ENCODE measurements around the gene HIBADH. TPM values are rescaled to one million over a fixed set of nuclear protein-coding genes. Genes with fewer than 3 reads are reported as not detected.

HIBADH gene
- total RNA-seq, 4 donors from 2014 or later: 18.0 to 74.8 (median 41.2) TPM

DNA sequence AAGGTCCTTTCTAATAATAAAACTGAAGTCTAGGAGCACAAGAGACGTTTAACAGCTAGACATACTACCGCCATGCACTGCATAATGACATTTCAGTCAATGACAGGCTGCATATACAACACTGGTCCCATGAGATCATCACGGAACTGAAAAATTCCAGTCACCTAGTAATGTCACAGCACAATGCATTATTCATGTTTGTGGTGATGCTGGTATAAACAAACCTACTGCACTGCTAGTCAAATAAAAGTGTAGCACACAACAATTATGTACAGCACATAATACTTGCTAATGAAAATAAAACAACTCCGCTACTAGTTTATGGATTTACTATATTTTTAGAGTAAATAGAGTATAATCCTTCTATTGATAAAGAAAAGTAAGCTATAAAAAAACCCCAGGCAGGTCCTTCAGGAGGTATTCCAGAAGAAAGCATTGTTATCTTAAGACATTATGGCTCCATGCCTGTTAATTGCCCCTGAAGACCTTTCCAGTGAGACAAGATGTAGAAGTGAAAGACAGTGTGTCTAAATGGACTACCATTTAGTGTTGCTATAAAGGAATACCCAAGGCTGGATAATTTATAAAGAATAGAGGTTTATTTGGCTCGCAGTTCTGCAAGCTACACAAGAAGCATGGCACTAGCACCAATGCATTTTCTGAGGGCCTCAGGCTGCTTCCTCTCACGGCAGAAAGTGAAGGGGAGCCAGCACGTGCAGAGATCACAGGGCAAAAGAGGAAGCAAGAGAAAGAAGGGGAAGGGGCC is 47.1 kb downstream of the HIBADH start:
- Histone ChIP-seq H3K4me1 (no peaks in the 10 kb centered on the region), H3K9me3 (peaks cover 17 to 19% of the 10 kb centered on the region in 2 donors), H3K27me3 (no peaks in the 10 kb centered on the region), H3K4me3 (no peak overlapping the region), H3K27ac (no peak overlapping the region), H3K36me3 (peaks cover 0 to 15% (median 2%) of the 10 kb centered on the region in 4 donors)
- intact Hi-C loops (cut with DNase I; ENCODE audit: low total_unique reads): no loop called here
- TF ChIP-seq POLR2A (IDR thresholded peaks at IDR 0.05): no peak
- TF ChIP-seq EP300 (IDR thresholded peaks at IDR 0.05; ENCODE audit: low read depth): no peak
- no peak for TF ChIP-seq POLR2AphosphoS5 (IDR thresholded peaks at IDR 0.05)
- TF ChIP-seq, protein P1, sequence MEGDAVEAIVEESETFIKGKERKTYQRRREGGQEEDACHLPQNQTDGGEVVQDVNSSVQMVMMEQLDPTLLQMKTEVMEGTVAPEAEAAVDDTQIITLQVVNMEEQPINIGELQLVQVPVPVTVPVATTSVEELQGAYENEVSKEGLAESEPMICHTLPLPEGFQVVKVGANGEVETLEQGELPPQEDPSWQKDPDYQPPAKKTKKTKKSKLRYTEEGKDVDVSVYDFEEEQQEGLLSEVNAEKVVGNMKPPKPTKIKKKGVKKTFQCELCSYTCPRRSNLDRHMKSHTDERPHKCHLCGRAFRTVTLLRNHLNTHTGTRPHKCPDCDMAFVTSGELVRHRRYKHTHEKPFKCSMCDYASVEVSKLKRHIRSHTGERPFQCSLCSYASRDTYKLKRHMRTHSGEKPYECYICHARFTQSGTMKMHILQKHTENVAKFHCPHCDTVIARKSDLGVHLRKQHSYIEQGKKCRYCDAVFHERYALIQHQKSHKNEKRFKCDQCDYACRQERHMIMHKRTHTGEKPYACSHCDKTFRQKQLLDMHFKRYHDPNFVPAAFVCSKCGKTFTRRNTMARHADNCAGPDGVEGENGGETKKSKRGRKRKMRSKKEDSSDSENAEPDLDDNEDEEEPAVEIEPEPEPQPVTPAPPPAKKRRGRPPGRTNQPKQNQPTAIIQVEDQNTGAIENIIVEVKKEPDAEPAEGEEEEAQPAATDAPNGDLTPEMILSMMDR (IDR thresholded peaks at IDR 0.05): no peak
- in situ Hi-C loops (cut with MboI; ENCODE audit: low pct_ligation_motif_present in 1 of 4, low pct_unique_long_range_greater_than_20kb in 1 of 4, low sequenced_read_pairs in 3 of 4): no loop called here
- no peak for DNase-seq
- WGBS, 2 donors (ENCODE audit: low coverage in 1 of 2): 82 to 89% methylated on average over 7 of the region's 7 CpGs

DNA sequence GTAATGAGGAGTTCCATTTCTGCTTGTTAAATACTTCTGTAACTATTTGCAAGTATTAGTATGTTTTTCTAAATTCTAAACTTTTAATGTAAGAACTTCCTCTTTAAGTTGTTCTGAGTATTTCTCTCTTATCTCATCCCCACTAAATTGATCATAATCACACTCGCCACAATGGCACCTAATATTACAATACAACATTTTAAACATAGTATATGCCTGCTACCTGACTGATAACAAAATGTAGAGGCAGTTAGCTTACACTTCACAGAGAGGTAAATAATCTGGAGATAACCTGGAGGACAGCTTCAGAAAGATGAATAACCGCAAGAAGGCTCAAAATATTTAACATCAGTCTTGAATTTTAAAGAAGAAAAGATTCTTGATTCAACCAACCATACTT is 48.6 kb downstream of the HIBADH start:
- H3K27me3 ChIP-seq: no peaks in the 10 kb centered on the region
- in situ Hi-C loops (cut with MboI; ENCODE audit: low pct_ligation_motif_present in 1 of 4, low pct_unique_long_range_greater_than_20kb in 1 of 4, low sequenced_read_pairs in 3 of 4) (no loop called here), intact Hi-C loops (cut with DNase I; ENCODE audit: low total_unique reads) (no loop called here)
- H3K27ac ChIP-seq: no peak overlapping the region
- no peak overlapping the region for H3K4me3 ChIP-seq
- TF ChIP-seq POLR2A (IDR thresholded peaks at IDR 0.05): no peak
- WGBS, 2 donors (ENCODE audit: low coverage in 1 of 2): 57 to 80% methylated on average over 2 of the region's 2 CpGs
- H3K4me1 ChIP-seq: peaks cover 0 to 3% (median 0%) of the 10 kb centered on the region in 4 donors
- no peak for DNase-seq
- peaks cover 0 to 2% (median 0%) of the 10 kb centered on the region in 4 donors for H3K36me3 ChIP-seq
- peaks cover 3% of the 10 kb centered on the region in 2 donors for H3K9me3 ChIP-seq

DNA sequence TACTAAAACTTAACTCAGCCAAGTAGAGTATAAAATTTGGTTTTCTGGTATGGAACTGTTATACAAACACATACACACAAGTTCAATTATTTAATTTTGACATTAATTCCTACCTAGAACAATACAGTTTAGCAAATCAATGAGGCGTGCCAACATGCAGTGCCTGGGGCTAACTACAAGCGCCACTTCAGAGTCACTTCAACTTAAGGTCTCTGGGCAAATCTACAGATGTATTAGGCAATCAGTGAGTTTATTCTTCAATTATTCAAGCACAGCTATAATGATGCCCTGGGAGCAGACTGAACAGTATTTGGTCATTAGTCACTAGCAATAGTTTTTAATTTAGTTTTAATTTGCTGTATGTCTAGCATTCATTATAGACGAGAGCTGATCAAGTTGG is 51.6 kb downstream of the HIBADH start:
- no peaks in the 10 kb centered on the region for H3K27me3 ChIP-seq
- H3K4me3 ChIP-seq: no peak overlapping the region
- intact Hi-C loops (cut with DNase I; ENCODE audit: low total_unique reads) (no loop called here), in situ Hi-C loops (cut with MboI; ENCODE audit: low pct_ligation_motif_present in 1 of 4, low pct_unique_long_range_greater_than_20kb in 1 of 4, low sequenced_read_pairs in 3 of 4) (no loop called here)
- no peaks in the 10 kb centered on the region for H3K9me3 ChIP-seq
- TF ChIP-seq, protein P1 (IDR thresholded peaks at IDR 0.05): no peak
- TF ChIP-seq EP300 (IDR thresholded peaks at IDR 0.05; ENCODE audit: low read depth) (no peak), POLR2A (IDR thresholded peaks at IDR 0.05) (no peak), POLR2AphosphoS5 (IDR thresholded peaks at IDR 0.05) (no peak)
- no peaks in the 10 kb centered on the region for H3K36me3 ChIP-seq
- WGBS, 2 donors (ENCODE audit: low coverage in 1 of 2): 89 to 93% methylated on average over 3 of the region's 3 CpGs
- H3K4me1 ChIP-seq: peaks cover 0 to 18% (median 7%) of the 10 kb centered on the region in 4 donors
- H3K27ac ChIP-seq: no peak overlapping the region
- no peak for DNase-seq

DNA sequence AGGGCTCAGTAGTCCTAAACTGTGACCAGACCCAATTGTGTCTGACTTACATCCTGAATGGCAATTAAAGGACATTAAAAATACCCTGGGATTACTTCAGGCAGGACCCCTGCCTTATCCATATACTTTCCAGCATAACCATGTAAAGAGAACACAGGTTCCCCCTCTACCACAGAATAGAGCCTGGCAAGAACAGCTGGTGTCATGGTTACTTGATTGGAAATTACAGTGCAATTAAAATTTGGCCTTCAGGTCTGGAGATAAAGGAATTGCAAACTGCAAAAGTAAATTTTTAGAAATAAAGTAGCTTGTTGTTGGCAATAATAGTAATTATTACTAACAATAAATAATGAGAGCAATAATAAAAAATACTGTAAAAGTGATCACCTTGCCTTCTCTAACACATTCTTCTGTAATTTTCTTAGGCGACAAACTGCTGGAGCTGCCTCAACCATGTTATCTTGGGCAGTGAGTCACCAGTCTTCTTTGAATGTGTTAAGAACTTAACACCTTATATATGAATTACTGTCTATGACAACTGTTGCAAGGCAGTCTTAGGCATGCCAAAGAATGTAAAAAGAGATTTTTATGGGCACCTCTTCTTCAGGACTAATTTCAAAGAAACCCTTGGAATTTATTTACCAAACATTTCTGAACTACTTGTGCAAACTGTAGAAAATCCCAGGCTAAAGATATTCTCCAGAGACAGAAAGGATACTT is 53.7 kb downstream of the HIBADH start:
- H3K27ac ChIP-seq: no peak overlapping the region
- no peaks in the 10 kb centered on the region for H3K27me3 ChIP-seq
- in situ Hi-C loops (cut with MboI; ENCODE audit: low pct_ligation_motif_present in 1 of 4, low pct_unique_long_range_greater_than_20kb in 1 of 4, low sequenced_read_pairs in 3 of 4): no loop called here
- H3K4me3 ChIP-seq: no peak overlapping the region
- intact Hi-C loops (cut with DNase I; ENCODE audit: low total_unique reads): no loop called here
- H3K36me3 ChIP-seq: no peaks in the 10 kb centered on the region
- DNase-seq: no peak
- H3K9me3 ChIP-seq: no peaks in the 10 kb centered on the region
- WGBS, 2 donors (ENCODE audit: low coverage in 1 of 2): 70 to 83% methylated on average over 1 of the region's 1 CpG
- TF ChIP-seq POLR2AphosphoS5 (IDR thresholded peaks at IDR 0.05): no peak
- TF ChIP-seq POLR2A (IDR thresholded peaks at IDR 0.05): no peak
- no peak for TF ChIP-seq EP300 (IDR thresholded peaks at IDR 0.05; ENCODE audit: low read depth)
- TF ChIP-seq, protein P1 (IDR thresholded peaks at IDR 0.05): no peak
- H3K4me1 ChIP-seq: peaks cover 0 to 23% (median 9%) of the 10 kb centered on the region in 4 donors
